ENCODE measurements around the gene C16orf78.

The C16orf78 gene, protein sequence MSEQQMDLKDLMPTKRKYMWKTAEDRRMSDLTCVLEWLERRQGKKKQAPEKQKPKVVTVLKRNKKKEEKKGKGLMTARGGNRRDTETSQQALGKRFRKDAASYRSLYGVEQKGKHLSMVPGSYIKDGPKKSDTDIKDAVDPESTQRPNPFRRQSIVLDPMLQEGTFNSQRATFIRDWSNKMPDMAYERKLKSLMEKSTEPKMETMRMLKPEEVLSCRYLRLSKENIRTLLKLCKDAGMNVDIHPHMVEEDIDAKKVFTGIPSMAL

DNA sequence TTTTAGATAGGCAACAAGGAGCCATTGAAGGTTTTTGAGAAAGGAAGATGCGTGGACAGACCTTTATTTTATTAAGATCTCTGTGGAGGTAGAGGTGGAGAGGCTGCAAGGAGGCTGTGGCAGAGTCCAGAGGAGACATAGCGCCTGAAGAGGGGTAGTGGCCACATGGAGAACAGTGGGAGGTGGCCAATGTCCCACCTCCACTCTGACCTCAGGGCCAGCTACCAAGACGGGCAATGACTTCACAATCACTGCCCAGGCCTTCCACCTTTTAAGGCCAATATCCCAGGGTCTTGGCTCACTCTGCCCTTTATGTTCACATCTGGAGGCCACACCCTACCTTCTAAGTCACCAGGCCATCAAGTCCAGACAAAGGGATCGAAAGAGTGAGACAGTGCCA is at the start of gene C16orf78:
Gene C16orf78, plus strand, starts transcription at position 301 of the 400 bp plus-strand sequence. CDS start 136 bp downstream, outside the sequence.
- no peak for DNase-seq (ENCODE audit: low read depth in 1 of 2, low spot score in 1 of 2)

DNA sequence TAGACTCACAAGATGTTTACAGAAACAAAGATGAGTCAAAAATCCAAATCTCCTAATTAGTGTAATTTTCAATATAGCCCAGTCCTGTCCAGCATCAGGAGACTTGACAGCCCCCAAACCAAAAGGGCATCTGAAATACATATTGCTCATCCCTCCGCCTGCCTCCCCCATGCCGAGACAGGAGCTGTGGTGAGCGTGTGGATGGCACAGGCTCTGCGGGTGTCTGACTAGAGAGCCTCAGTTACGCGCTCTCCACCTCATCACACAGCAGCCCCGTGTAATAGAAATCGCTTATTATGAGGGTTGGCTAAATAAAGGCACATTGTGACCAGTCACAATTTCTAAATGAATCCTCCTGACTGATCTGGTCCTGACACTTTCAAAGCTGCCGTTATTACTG is 48.9 kb upstream of the C16orf78 start:
- DNase-seq (ENCODE audit: low read depth in 1 of 2, low spot score in 1 of 2), result no peak

DNA sequence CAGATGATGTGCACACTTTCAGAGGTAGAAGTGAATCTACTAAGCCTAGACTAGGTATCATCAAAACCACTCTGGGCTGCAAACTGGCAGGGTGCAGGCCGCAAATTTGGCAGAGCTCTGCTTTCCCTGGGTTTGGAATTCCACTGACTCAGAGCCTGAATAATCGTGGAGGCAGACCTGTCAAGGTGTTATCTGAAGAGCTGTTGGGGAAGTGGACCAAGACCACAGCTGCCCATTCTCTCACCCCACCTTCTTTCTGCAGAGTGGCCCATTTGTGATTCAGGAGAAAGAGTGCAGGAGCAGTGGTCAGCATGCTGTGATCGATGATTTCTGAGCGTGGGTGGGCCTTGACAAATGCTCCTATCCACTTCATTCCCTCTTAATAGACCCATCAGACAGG is 46.1 kb upstream of the C16orf78 start:
- no peak for DNase-seq (ENCODE audit: low read depth in 1 of 2, low spot score in 1 of 2)

DNA sequence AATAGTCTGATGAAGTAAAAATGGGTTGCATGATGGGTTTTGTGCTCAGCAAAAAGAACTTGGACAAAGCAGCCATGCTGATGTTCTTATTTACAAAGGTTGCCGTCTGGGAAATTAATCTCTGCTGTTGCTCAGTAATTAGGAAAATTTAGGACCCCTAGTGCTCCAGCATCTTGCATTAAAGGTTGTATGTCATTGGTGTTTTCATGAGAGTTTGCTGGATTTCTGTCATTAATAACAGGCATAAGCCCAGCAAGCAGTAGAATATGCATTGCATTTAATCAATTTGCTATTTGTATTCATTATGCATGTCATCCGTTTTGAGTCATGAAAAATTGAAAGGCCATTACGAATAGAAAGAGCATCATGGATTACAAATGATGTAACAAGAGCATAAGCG is 45.3 kb upstream of the C16orf78 start:
- DNase-seq (ENCODE audit: low read depth in 1 of 2, low spot score in 1 of 2), result no peak

DNA sequence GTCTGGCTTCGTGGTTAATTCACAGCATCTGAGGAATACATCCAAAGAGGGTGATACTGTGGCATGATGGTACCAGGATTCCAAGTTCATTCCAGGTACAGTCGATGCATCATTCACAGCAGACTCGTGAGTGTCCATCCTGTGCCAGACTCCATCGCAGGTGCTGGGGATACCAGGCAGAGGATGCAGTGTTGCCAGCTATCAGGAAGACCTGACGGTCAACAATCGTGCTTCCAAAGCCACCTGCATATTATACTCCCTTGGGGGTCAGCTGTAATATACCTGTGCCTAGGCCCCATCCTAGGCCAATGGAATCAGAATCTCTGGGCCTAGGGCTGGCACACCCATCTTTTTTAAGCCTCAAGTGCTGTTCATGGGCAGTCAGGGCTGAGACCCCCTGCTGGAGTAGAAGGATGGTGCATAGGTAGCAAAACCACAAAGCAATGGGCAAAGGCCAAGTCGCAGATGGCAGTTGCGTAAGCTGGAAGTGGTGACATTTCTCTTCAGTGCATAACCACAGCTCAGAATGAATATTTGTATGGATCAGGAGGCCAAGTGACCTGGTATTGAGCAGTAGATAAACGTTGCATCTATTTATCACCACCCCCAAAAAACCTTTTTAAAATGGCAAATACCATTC is 42.9 kb upstream of the C16orf78 start:
- DNase-seq (ENCODE audit: low read depth in 1 of 2, low spot score in 1 of 2), result no peak

DNA sequence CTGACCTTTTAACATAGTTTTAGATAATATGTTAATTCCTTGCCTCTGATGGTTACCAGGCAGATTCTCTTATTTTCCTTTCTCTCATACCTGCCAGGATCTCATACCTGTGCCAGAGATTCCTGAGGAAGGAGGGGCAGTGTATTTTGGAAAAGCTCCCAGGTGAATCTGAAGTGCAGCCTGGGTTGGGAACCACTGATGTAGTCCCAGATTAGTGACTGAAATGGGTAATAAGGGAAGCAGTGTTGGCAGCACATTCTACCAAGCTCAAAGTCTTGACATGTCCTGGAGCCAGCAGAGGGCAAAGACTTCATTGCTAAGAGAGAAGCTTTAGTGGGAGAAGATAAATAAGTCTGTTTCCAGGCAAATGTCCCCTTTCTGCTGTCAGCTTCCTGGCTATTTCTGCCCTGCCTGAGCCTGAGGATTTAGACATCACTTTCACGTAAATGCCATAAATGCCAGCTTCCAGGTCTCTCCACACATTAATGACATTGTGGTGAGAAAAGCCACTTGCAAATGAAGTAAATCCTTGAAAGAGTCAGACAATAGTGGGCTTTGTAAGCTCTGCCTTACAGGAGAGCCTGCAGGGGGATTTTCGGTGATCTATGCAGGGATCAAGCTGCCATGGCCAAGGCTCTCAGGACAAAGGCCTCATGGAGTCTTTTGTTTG is 40.9 kb upstream of the C16orf78 start:
- DNase-seq (ENCODE audit: low read depth in 1 of 2, low spot score in 1 of 2), result no peak

DNA sequence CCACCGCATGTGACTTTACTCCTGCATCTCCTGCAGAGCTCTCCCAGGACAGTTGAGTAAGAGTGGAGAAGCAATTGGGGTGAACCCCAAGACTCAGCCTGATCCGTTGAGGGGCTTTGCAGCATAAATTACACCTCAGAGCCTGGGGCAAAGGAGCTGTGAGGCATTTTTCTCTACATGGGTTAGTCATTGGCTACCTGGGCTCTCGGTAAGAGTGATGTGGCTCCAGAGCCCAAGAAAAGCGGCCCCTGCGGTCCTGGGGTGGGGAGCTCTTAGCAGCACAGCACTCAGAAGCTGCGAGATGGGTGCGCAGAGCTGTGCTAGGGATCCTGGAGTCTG is 40.4 kb upstream of the C16orf78 start:
- no peak for DNase-seq (ENCODE audit: low read depth in 1 of 2, low spot score in 1 of 2)

DNA sequence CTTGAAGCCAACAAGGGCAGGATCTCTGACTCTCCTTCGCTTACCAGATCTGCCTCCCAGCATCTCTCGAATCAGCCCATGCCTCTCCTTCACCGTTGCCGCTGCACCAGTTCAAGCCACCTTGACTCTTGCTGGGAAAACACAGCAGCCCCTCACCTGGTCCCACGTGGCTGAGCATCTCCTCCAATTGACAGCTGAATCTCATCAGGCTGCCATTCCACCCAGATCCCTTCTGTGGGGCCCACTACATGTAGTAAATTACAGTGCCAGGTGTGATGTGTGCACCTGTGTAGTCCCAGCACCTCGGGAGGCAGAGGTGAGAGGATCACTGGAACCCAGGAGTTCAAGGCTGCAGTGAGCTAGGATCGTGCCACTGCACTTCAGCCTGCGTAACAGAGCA is 37.8 kb upstream of the C16orf78 start:
- no peak for DNase-seq (ENCODE audit: low read depth in 1 of 2, low spot score in 1 of 2)

DNA sequence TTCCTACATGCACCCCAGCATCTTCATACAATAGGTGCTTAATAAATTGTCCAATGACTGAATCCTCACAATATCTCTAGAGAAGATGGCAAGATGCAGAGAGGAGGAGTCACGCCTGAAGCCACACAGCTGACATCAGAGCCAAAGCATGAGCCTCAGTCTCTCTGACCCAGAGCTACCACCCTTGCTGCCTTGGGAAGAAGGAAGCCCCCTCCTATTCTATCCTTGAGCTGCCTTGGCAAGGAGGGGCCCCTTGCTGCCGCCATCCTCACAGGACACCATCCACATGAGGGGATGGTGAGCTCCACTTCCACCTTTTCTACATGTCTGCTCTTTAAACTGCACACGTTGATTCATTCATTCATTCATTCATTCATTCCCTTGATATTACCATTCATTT is 37.0 kb upstream of the C16orf78 start:
- no peak for DNase-seq (ENCODE audit: low read depth in 1 of 2, low spot score in 1 of 2)

DNA sequence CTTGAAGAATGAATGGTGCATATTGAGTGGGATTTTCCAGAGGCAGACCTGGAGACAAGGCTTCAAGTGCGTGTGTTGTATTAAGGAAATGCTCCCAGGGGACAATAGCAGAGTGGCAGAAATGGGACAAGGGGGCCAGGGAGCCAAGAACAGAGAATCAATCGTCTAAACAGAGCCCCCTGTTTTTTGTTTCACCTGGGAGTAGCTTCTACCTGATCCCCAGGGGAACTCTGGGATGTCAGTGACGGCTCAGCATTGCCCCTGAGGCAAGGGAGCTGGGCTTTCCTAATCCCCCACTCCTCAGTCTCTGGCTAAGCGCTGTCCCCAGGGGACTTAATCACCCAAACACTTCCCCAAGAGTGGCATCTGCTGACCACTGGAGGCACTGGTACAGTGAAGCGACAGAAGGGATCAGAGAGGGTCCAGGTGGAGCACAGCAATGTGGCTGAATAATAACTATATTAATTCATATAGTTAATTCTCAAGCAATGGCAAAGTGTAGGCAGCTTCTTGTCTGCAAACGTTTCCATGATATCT is 35.7 kb upstream of the C16orf78 start:
- DNase-seq (ENCODE audit: low read depth in 1 of 2, low spot score in 1 of 2), result no peak

DNA sequence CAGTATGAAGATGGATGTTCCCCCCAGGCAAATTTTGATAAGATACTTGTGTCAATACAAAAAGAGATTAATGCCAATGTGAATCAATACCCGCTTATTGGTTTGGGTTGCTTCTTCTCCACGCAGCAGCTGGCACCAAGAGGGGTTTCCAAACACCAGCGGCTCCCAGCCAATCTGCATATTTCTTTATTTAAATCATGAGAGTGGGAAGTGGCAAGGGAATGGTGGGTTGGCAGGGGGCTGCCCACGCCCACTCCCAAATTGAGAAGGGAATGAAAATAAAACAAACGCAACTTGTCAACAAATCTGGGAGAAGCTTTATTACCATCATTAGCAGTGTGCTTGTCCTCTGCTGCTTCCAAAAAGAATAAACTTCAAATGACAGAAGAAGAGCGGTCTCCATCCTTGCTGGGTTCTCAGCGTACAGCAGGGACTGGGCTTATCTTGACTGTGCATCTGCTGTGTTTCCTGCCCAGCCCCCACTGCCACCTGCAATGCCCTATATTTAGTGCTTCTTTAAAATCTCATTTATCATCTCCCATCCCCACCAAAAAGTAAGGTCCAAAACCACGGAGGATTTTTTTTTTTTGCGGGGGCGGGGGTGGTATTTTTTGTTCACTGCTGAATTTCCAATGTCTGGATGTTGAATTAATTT is 34.9 kb upstream of the C16orf78 start:
- no peak for DNase-seq (ENCODE audit: low read depth in 1 of 2, low spot score in 1 of 2)

DNA sequence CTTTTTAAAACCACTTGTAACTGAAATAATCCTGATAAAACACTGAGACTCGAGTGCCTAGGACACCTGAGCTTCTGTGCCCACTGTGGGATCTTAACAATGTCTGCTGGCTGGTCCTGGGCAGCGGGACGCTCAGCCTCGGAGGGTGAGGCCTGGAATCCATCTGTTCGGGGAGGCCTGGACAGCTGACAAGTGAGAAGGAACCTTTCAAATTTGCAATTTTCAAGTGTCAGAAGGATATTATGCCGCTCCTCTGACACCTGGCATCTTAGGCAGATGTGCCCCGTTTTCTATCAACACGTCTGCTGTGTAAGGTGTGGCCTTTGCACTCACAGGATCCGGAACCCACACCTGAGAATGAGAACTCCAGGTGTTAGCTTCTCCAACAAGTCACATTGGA is 33.1 kb upstream of the C16orf78 start:
- no peak for DNase-seq (ENCODE audit: low read depth in 1 of 2, low spot score in 1 of 2)

DNA sequence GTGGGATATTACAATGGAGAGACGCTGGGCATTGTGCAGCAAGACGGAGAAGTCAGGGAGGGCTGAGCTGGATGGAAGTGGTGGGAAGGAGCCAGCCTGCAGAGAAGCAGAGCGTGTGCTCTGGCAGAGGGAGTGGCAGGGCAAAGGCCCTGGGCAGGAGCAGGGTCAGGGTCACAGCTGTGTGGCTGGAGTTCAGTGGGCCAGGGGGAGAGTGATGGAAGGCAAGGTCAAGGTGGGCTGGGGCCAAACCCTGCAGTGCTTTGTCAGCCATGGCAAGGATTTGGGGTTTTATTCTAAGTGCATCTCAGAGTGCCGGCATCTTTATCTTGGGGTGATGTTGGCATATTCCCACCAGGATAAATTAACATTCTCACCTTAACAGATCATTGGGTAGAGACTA is 31.9 kb upstream of the C16orf78 start:
- no peak for DNase-seq (ENCODE audit: low read depth in 1 of 2, low spot score in 1 of 2)

DNA sequence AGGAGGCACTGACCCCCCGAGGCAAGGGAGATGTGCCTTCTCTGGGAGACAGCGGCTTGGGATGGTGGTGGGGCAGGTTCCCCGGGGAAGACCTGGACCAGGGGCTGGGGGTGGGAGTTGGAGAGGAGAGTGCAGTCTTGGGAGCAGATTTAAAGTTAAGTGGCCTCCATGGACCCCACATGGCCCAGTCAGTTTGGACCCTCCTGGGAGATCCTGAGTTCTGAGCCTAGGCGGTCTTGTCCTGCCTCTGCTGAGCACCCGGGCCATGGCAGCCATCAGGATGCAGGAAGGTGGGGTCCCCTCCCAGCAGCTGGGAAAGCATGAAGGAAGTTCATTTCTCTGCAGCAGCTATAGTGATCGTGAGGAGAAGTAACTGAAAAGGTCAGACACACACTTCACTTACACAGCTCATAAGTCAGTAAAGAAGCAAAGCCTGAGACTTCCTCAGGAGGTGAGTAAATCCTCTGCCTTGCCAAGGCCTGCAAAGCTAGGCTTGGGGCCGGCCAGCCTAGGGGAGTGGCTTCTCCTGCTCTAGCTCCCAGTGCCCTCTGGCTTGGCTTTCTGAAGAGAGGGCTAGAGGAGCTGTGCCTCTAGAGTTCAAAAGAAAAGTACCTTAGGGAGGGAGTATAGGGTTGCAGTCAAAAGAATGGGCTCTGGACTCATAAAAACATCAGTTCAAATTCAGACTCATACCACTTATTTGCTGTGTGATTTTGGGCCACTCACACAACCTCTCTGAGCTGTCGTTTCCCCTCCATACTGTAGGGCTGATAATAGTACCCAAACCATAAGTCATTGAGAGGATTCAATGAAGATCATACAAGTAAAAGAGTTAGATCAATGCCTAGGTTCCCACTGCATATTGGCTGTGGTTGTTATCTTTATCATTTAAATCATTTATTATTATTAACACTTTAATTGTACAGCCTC is 31.0 kb upstream of the C16orf78 start:
- DNase-seq (ENCODE audit: low read depth in 1 of 2, low spot score in 1 of 2), result no peak

DNA sequence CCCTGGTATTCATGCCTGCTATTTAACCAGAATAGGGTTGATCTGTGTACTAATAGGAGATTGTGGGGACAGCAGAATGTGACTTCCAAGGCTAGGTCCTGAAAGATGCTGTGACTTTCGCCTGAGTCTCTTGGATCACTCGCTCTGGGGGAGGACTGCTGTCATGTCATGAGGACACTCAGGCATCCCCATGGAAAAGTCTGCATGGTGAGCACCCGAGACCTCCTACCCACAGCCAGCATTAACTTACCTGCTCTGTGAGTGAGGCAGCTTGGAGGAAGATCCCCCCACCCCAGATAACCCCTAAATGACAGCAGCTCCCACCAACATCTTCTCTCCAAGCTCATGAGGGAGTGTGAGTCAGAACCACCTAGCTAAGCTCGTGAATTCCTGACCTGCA is 30.3 kb upstream of the C16orf78 start:
- no peak for DNase-seq (ENCODE audit: low read depth in 1 of 2, low spot score in 1 of 2)

DNA sequence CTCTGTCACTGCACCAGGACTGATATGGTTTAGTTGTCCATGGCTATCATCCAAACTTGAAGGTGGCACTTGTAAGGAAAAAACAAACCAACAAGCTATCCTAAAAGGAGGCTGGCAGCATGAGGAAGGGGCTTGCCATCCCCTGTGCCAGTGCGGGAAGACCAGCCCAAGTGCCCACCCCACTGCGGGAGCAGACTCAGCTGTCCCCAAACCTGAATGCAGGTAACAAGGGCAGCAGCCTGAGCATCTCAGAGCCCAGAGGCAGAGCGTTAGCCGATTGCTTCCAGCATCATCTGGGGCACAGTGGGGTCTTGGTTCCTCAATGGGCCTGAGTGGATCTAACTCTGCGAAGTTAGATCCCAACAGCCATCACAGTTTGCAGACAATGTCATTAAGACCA is 29.2 kb upstream of the C16orf78 start:
- DNase-seq (ENCODE audit: low read depth in 1 of 2, low spot score in 1 of 2), result no peak

DNA sequence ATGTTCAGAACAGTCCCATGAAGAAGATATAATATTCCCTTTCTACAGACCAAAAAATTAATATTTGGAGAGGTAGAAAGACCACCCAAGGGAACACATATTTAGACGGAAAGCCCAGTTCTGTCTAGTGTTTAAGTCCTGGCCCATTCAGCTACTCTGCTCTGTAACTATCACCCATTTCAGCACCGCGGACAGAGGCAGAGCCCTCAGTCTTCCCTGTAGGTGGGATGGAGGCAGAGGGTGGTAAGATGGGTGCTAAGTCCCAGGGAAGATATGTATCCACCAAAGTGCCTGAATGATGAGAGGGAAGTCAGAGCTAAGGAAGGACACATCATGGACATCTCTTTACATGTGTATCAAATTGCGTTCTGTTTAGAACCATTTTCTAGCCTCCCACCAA is 27.8 kb upstream of the C16orf78 start:
- no peak for DNase-seq (ENCODE audit: low read depth in 1 of 2, low spot score in 1 of 2)

DNA sequence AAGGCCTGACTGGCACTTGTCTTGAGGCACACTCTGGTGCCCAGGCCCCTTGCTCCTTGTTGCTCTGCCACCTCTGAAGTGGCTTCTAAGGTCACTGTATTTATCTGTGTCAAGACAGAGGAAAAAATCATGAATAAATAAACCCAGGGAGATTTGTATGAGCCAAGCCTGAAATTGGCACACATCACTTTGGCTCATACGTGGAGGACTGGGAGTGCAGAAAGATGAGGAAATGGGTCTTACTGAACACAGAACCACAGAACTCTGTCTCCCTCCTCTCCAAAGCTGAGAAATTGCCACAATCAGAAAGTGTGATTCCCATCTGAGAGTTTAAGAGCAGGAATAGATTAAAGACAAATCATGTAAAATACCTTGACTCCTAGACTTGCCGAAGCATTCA is 27.1 kb upstream of the C16orf78 start:
- no peak for DNase-seq (ENCODE audit: low read depth in 1 of 2, low spot score in 1 of 2)

DNA sequence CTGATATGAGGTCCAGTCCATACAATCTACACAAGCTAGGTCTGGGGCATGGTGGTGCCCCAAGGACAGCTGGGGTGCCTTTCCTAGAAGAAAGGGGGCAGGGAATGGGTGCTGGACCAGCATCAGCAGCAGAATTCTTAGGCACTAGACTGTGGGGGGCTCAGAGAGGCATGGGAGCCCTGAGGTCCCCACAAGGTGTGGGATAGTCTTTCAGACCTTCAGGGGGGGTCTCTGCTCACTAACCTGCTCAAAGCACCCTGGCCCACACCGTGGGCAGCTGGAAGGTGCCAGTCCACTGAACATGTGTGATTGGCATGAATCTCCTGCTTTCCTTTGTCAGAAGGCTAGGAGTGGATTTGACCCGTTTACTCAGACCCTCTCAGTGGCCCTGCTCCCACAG is 26.1 kb upstream of the C16orf78 start:
- no peak for DNase-seq (ENCODE audit: low read depth in 1 of 2, low spot score in 1 of 2)

DNA sequence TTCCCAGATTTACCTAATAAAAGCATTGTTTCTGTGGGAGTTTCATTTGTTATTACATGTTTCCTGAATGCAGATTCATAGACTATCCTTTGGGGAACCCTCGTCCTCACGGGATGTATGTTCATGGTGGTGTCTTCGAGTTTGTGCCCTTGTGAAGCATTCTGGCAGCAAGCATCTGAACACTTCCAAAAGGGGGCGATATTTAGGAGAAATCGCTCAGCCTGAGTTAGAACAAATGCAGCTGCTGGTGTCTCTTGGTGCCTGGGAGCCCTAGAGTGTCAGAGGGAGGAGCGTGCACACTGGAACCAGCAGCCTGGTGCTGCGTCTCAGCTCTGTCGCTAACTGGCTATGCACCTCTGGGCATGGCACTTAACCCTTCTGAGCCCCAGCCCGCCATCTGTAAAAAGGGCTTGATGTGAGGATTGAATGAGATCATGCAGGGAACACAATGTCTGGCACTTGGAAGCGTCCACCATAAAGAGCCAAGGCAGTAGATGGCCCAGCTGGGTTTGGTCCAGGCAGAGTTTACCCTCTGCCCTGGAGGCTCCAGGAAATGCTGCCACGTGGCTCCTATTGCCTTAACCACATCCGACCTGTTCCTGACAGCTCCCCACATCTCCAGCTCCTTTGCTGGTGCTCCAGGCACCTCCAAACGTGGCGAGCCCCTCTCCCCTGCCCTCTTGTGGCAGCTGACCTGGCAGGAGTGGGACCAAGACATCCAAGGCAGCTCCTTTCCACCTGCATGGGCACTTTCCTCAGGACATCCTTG is 25.0 kb upstream of the C16orf78 start:
- no peak for DNase-seq (ENCODE audit: low read depth in 1 of 2, low spot score in 1 of 2)

All from activated T-helper 1 cell treated with anti-CD3 and anti-CD28 coated beads, Interleukin-2, amount 50 U/mL, for 16 hours (primary cell).